Measurements from ENCODE around the gene HOATZ. TPM values are rescaled to one million over a fixed set of nuclear protein-coding genes. Genes with fewer than 3 reads are reported as not detected.

HOATZ gene
- total and polyA plus RNA-seq, 2 donors (not counting 1 experiment from before 2014, with no cell fraction given): not detected

- Histone ChIP-seq H3K27me3 (ENCODE audit: control insufficient read depth, insufficient read depth, low read length) (no peaks in the 10 kb centered on the region), H3K9ac (ENCODE audit: insufficient read depth, low read length) (no peak overlapping the region), H4K20me1 (ENCODE audit: control insufficient read depth, extremely low read depth, insufficient read depth, low read length) (no peaks in the 10 kb centered on the region), H3K4me3 (replicated peaks in 1 of 4; ENCODE audit: control extremely low read depth in 1 of 4, insufficient read depth in 1 of 4, low read depth in 3 of 4, low read length in 4 of 4) (no peak overlapping the region), H3K9me3 (ENCODE audit: control insufficient read depth, insufficient read depth, low read depth, low read length) (no peaks in the 10 kb centered on the region), H3K79me2 (ENCODE audit: control insufficient read depth, insufficient read depth, low read length) (no peaks in the 10 kb centered on the region), H3K4me2 (ENCODE audit: extremely low read depth, insufficient read depth, low read length) (no peak overlapping the region), H3K27ac (ENCODE audit: insufficient read depth, low read length) (no peak overlapping the region), H3K36me3 (ENCODE audit: control insufficient read depth, insufficient read depth, low read length) (no peaks in the 10 kb centered on the region), H3K4me1 (ENCODE audit: control insufficient read depth, extremely low read depth, insufficient read depth, low read length) (peaks cover 19% of the 10 kb centered on the region), H2AFZ (ENCODE audit: low read length) (no peak overlapping the region)
- no peak for DNase-seq (ENCODE audit: low read depth in 2 of 2)
- TF ChIP-seq CTCF (conservative IDR thresholded peaks at IDR 0.05 in 1 of 2, IDR thresholded peaks at IDR 0.05 in 1 of 2; ENCODE audit: low read depth in 1 of 2, low read length in 2 of 2) (no peak), EZH2 (IDR thresholded peaks at IDR 0.05; ENCODE audit: low read length, missing control alignments) (no peak)
Measured at GRCh38 chr11:111570796-111571195, 56.2 kb downstream of the HOATZ start.

DNA sequence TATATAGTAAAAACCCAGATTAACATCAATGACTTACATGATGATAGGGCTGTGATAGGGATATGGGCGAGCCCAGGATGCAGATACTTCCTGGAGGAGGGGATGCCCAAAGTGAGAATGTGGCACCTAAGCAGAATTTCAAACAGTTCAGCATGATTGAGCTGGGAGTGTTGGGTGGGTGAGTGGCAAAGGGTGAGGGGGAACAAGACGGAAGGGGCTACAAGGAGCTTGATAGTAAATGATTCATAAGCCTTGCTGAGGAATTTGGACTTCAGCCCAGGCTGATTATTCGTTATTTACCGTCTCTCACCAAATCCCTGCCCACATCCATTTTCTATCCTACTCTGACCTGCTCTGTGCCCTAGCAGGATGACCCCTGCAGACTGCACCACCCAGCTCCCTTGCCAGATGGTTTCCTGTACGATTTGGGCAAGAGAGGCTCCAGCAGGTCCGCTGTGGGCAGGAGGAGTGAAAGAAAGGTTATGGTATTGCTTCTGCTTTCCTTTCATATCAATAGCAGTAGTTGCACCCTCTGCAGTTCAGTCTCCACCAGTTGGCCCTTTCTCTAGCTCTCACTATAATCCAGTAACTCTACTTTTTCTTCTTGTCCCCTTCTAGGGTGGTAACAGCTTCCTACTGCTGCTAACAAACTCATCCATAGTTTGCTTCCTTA is 57.4 kb downstream of the HOATZ start:
- no peak for TF ChIP-seq CTCF (conservative IDR thresholded peaks at IDR 0.05 in 1 of 2, IDR thresholded peaks at IDR 0.05 in 1 of 2; ENCODE audit: low read depth in 1 of 2, low read length in 2 of 2)
- no peak for TF ChIP-seq EZH2 (IDR thresholded peaks at IDR 0.05; ENCODE audit: low read length, missing control alignments)
- no peak overlapping the region for H3K27ac ChIP-seq (ENCODE audit: insufficient read depth, low read length)
- no peaks in the 10 kb centered on the region for H3K79me2 ChIP-seq (ENCODE audit: control insufficient read depth, insufficient read depth, low read length)
- no peak overlapping the region for H2AFZ ChIP-seq (ENCODE audit: low read length)
- H3K9ac ChIP-seq (ENCODE audit: insufficient read depth, low read length): no peak overlapping the region
- H3K27me3 ChIP-seq (ENCODE audit: control insufficient read depth, insufficient read depth, low read length): no peaks in the 10 kb centered on the region
- H3K4me1 ChIP-seq (ENCODE audit: control insufficient read depth, extremely low read depth, insufficient read depth, low read length): peaks cover 19% of the 10 kb centered on the region
- no peak overlapping the region for H3K4me3 ChIP-seq (replicated peaks in 1 of 4; ENCODE audit: control extremely low read depth in 1 of 4, insufficient read depth in 1 of 4, low read depth in 3 of 4, low read length in 4 of 4)
- no peaks in the 10 kb centered on the region for H3K9me3 ChIP-seq (ENCODE audit: control insufficient read depth, insufficient read depth, low read depth, low read length)
- H3K36me3 ChIP-seq (ENCODE audit: control insufficient read depth, insufficient read depth, low read length): no peaks in the 10 kb centered on the region
- no peaks in the 10 kb centered on the region for H4K20me1 ChIP-seq (ENCODE audit: control insufficient read depth, extremely low read depth, insufficient read depth, low read length)
- peak overlapping the region; percentile 4 for H3K4me2 ChIP-seq (ENCODE audit: extremely low read depth, insufficient read depth, low read length)
- DNase-seq (ENCODE audit: low read depth in 2 of 2): peak in 1 of 2 donors; percentile 56

DNA sequence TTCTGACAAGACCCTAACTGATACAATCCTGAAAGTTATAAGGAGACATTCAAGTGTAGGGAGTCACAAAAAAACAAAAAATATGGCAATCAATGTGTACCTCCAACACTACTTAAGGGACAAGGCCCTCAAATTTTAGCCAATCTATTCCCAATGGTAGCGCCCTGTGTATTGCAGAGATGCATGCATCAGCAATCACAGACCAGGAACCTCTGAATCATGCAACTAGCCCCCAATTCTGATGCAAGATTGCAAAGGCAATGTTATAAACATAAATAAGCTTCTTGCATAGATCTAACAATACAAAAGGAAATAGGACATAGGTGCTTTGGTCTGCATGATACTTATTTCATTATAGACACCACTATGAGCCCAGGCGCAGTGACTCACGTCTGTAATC is 58.0 kb downstream of the HOATZ start:
- peaks cover 19% of the 10 kb centered on the region for H3K4me1 ChIP-seq (ENCODE audit: control insufficient read depth, extremely low read depth, insufficient read depth, low read length)
- no peak overlapping the region for H3K4me2 ChIP-seq (ENCODE audit: extremely low read depth, insufficient read depth, low read length)
- H3K4me3 ChIP-seq (replicated peaks in 1 of 4; ENCODE audit: control extremely low read depth in 1 of 4, insufficient read depth in 1 of 4, low read depth in 3 of 4, low read length in 4 of 4): no peak overlapping the region
- no peaks in the 10 kb centered on the region for H3K27me3 ChIP-seq (ENCODE audit: control insufficient read depth, insufficient read depth, low read length)
- no peaks in the 10 kb centered on the region for H4K20me1 ChIP-seq (ENCODE audit: control insufficient read depth, extremely low read depth, insufficient read depth, low read length)
- H3K9me3 ChIP-seq (ENCODE audit: control insufficient read depth, insufficient read depth, low read depth, low read length): no peaks in the 10 kb centered on the region
- H3K9ac ChIP-seq (ENCODE audit: insufficient read depth, low read length): no peak overlapping the region
- H3K79me2 ChIP-seq (ENCODE audit: control insufficient read depth, insufficient read depth, low read length): no peaks in the 10 kb centered on the region
- H2AFZ ChIP-seq (ENCODE audit: low read length): no peak overlapping the region
- H3K27ac ChIP-seq (ENCODE audit: insufficient read depth, low read length): no peak overlapping the region
- DNase-seq (ENCODE audit: low read depth in 2 of 2): no peak
- TF ChIP-seq EZH2 (IDR thresholded peaks at IDR 0.05; ENCODE audit: low read length, missing control alignments) (no peak), CTCF (conservative IDR thresholded peaks at IDR 0.05 in 1 of 2, IDR thresholded peaks at IDR 0.05 in 1 of 2; ENCODE audit: low read depth in 1 of 2, low read length in 2 of 2) (no peak)
- no peaks in the 10 kb centered on the region for H3K36me3 ChIP-seq (ENCODE audit: control insufficient read depth, insufficient read depth, low read length)

Measured in fibroblast of lung (primary cell).